ENCODE data around the gene WFIKKN2. TPM values are rescaled to one million over a fixed set of nuclear protein-coding genes. Genes with fewer than 3 reads are reported as not detected.
A peak's percentile ranks its signal among the peaks of the same experiment; 100 is the strongest.

WFIKKN2 gene
- total and polyA plus RNA-seq, 2 of the 13 experiments (the other 11 are each of a cell fraction or from before 2014, with no cell fraction given) = not detected

DNA sequence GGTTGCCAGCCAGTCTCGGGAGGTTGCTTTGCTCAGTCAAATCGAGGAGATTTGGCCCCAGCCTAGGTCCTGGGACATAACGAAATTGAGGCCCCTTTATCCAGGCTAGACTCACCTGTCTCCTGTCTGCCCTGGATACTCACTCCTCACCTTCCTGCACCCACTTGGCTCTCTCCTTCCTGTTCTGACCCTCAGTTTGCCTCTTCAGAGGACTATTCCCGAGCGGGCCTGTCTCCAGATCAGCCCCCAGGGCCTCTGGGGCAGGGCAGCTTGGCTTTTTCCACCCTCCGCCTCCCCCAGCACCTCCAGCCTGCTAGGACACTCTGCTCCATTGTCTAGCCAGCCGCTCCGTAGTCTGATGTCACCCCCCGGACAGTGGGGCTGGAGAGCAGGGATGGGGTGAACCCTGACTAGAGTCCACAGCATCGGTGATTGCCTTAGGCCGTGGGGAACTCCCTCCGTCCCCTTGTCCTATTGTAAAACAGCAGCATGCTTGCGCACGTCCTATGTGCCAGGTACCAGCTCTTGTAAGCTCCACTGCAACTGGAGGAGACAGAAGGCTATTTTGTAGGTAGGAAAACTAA, 8.8 kb downstream of the WFIKKN2 start (continued):
- TF ChIP-seq ZNF138 (CRISPR knock-in tag; IDR thresholded peaks at IDR 0.05; ENCODE audit: low read depth) (no peak), MAZ (IDR thresholded peaks at IDR 0.05; ENCODE audit: borderline replicate concordance, low read depth, low read length) (peak; percentile 46; the same call in 1 of the 2 replicates), MAZ (CRISPR knock-in tag; IDR thresholded peaks at IDR 0.05; ENCODE audit: low read depth) (peak; percentile 65; the same call in 1 of the 2 replicates), ZNF788 (CRISPR knock-in tag; IDR thresholded peaks at IDR 0.05; ENCODE audit: borderline replicate concordance) (peak; percentile 69; the same call in 1 of the 2 replicates), ZEB1 (IDR thresholded peaks at IDR 0.05; ENCODE audit: insufficient replicate concordance, low read depth) (peak; percentile 33), ZNF713 (CRISPR knock-in tag; IDR thresholded peaks at IDR 0.05) (peak; percentile 51; the same call in 1 of the 2 replicates), MIER3 (CRISPR knock-in tag; IDR thresholded peaks at IDR 0.05; ENCODE audit: borderline replicate concordance) (no peak; the same call in 1 of the 2 replicates), ZNF629 (CRISPR knock-in tag; conservative IDR thresholded peaks at IDR 0.05) (peak; percentile 35; the same call in 1 of the 2 replicates), ZNF30 (CRISPR knock-in tag; IDR thresholded peaks at IDR 0.05) (no peak), ZNF672 (CRISPR knock-in tag; IDR thresholded peaks at IDR 0.05) (no peak), TEAD3 (CRISPR knock-in tag; optimal IDR thresholded peaks at IDR 0.05; ENCODE audit: borderline replicate concordance) (peak; percentile 70), DNMT3B (CRISPR knock-in tag; conservative IDR thresholded peaks at IDR 0.05) (no peak), MIER2 (CRISPR knock-in tag; IDR thresholded peaks at IDR 0.05) (peak; percentile 60; the same call in 1 of the 2 replicates), ZSCAN25 (CRISPR knock-in tag; IDR thresholded peaks at IDR 0.05) (peak; percentile 76; the same call in 1 of the 2 replicates), ZNF598 (CRISPR knock-in tag; IDR thresholded peaks at IDR 0.05; ENCODE audit: borderline replicate concordance) (peak; percentile 17; the same call in 1 of the 2 replicates)
- TF ChIP-seq, protein P1, sequence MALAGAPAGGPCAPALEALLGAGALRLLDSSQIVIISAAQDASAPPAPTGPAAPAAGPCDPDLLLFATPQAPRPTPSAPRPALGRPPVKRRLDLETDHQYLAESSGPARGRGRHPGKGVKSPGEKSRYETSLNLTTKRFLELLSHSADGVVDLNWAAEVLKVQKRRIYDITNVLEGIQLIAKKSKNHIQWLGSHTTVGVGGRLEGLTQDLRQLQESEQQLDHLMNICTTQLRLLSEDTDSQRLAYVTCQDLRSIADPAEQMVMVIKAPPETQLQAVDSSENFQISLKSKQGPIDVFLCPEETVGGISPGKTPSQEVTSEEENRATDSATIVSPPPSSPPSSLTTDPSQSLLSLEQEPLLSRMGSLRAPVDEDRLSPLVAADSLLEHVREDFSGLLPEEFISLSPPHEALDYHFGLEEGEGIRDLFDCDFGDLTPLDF (CRISPR knock-in tag; IDR thresholded peaks at IDR 0.05) = no peak
- TF ChIP-seq, protein P2, sequence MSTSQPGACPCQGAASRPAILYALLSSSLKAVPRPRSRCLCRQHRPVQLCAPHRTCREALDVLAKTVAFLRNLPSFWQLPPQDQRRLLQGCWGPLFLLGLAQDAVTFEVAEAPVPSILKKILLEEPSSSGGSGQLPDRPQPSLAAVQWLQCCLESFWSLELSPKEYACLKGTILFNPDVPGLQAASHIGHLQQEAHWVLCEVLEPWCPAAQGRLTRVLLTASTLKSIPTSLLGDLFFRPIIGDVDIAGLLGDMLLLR (CRISPR knock-in tag; IDR thresholded peaks at IDR 0.05) = no peak
- TF ChIP-seq, protein P3, sequence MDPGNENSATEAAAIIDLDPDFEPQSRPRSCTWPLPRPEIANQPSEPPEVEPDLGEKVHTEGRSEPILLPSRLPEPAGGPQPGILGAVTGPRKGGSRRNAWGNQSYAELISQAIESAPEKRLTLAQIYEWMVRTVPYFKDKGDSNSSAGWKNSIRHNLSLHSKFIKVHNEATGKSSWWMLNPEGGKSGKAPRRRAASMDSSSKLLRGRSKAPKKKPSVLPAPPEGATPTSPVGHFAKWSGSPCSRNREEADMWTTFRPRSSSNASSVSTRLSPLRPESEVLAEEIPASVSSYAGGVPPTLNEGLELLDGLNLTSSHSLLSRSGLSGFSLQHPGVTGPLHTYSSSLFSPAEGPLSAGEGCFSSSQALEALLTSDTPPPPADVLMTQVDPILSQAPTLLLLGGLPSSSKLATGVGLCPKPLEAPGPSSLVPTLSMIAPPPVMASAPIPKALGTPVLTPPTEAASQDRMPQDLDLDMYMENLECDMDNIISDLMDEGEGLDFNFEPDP (CRISPR knock-in tag; conservative IDR thresholded peaks at IDR 0.05) = no peak
- TF ChIP-seq, protein P4, sequence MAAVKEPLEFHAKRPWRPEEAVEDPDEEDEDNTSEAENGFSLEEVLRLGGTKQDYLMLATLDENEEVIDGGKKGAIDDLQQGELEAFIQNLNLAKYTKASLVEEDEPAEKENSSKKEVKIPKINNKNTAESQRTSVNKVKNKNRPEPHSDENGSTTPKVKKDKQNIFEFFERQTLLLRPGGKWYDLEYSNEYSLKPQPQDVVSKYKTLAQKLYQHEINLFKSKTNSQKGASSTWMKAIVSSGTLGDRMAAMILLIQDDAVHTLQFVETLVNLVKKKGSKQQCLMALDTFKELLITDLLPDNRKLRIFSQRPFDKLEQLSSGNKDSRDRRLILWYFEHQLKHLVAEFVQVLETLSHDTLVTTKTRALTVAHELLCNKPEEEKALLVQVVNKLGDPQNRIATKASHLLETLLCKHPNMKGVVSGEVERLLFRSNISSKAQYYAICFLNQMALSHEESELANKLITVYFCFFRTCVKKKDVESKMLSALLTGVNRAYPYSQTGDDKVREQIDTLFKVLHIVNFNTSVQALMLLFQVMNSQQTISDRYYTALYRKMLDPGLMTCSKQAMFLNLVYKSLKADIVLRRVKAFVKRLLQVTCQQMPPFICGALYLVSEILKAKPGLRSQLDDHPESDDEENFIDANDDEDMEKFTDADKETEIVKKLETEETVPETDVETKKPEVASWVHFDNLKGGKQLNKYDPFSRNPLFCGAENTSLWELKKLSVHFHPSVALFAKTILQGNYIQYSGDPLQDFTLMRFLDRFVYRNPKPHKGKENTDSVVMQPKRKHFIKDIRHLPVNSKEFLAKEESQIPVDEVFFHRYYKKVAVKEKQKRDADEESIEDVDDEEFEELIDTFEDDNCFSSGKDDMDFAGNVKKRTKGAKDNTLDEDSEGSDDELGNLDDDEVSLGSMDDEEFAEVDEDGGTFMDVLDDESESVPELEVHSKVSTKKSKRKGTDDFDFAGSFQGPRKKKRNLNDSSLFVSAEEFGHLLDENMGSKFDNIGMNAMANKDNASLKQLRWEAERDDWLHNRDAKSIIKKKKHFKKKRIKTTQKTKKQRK (IDR thresholded peaks at IDR 0.05; ENCODE audit: low read length) = no peak
- TF ChIP-seq, protein P5, sequence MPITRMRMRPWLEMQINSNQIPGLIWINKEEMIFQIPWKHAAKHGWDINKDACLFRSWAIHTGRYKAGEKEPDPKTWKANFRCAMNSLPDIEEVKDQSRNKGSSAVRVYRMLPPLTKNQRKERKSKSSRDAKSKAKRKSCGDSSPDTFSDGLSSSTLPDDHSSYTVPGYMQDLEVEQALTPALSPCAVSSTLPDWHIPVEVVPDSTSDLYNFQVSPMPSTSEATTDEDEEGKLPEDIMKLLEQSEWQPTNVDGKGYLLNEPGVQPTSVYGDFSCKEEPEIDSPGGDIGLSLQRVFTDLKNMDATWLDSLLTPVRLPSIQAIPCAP (CRISPR knock-in tag; IDR thresholded peaks at IDR 0.05; ENCODE audit: low read depth) = no peak
- TF ChIP-seq, protein P6, sequence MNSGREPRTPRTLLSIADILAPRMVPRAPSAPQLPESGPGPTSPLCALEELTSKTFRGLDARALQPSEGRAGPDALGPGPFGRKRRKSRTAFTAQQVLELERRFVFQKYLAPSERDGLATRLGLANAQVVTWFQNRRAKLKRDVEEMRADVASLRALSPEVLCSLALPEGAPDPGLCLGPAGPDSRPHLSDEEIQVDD (CRISPR knock-in tag; IDR thresholded peaks at IDR 0.05; ENCODE audit: borderline replicate concordance) = 0 out of 2 replicates have a peak, but pooled peaks have one; percentile 27
- TF ChIP-seq, protein P7, sequence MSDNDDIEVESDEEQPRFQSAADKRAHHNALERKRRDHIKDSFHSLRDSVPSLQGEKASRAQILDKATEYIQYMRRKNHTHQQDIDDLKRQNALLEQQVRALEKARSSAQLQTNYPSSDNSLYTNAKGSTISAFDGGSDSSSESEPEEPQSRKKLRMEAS (IDR thresholded peaks at IDR 0.05) = peak; percentile 50; the same call in 1 of the 2 replicates
